ENCODE data around the gene OR11H6.
"Not testable (repeated sequence)": the region's sequence is repeated elsewhere in the genome, so short reads cannot be mapped to it uniquely, and the experiment has no call there.

DNA sequence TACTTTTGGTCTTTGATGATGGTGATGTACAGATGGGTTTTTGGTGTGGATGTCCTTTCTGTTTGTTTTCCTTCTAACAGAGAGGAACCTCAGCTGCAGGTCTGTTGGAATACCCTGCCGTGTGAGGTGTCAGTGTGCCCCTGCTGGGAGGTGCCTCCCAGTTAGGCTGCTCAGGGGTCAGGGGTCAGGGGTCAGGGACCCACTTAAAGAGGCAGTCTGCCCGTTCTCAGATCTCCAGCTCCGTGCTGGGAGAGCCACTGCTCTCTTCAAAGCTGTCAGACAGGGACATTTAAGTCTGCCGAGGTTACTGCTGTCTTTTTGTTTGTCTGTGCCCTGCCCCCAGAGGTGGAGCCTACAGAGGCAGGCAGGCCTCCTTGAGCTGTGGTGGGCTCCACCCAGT is 11.9 kb downstream of the OR11H6 start:
- TF ChIP-seq, protein P1, sequence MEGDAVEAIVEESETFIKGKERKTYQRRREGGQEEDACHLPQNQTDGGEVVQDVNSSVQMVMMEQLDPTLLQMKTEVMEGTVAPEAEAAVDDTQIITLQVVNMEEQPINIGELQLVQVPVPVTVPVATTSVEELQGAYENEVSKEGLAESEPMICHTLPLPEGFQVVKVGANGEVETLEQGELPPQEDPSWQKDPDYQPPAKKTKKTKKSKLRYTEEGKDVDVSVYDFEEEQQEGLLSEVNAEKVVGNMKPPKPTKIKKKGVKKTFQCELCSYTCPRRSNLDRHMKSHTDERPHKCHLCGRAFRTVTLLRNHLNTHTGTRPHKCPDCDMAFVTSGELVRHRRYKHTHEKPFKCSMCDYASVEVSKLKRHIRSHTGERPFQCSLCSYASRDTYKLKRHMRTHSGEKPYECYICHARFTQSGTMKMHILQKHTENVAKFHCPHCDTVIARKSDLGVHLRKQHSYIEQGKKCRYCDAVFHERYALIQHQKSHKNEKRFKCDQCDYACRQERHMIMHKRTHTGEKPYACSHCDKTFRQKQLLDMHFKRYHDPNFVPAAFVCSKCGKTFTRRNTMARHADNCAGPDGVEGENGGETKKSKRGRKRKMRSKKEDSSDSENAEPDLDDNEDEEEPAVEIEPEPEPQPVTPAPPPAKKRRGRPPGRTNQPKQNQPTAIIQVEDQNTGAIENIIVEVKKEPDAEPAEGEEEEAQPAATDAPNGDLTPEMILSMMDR (optimal IDR thresholded peaks at IDR 0.05 in 1 of 3, IDR thresholded peaks at IDR 0.05 in 1 of 3, conservative IDR thresholded peaks at IDR 0.05 in 1 of 3; ENCODE audit: extremely low read depth in 1 of 3, insufficient read depth in 2 of 3, low read length in 3 of 3) = not testable (repeated sequence)
- not testable (repeated sequence) for TF ChIP-seq EZH2 (IDR thresholded peaks at IDR 0.05; ENCODE audit: low read length)
